GM21390 (cell line): ENCODE measurements around the gene SYMPK.
"Not testable (repeated sequence)": the region's sequence is repeated elsewhere in the genome, so short reads cannot be mapped to it uniquely, and the experiment has no call there.

ENCODE experiments used
- ATAC-seq: cut with Tn5 transposase; IDR thresholded peaks from one replicate; pipeline ENCODE4 v1.9.1; 2021; ENCODE audit not compliant: unreplicated experiment

SYMPK gene

DNA sequence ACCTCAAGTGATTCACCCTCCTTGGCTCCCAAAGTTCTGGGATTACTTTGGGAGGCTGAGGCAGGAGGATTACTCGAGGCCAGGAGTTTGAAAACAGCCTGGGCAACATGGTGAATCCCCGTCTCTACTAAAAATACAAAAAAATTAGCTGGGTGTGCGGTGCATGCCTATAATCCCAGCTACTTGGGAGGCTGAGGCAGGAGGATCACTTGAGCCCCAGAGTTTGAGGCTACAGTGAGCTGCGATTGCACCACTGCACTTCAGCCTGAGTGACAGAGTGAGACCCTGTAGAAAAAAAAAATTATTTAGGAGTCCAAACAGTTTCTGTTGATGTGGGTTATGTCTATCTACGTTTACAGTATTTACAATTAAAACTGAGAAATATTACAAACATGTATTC, 7.9 kb upstream of the SYMPK start:
- no peak for ATAC-seq

DNA sequence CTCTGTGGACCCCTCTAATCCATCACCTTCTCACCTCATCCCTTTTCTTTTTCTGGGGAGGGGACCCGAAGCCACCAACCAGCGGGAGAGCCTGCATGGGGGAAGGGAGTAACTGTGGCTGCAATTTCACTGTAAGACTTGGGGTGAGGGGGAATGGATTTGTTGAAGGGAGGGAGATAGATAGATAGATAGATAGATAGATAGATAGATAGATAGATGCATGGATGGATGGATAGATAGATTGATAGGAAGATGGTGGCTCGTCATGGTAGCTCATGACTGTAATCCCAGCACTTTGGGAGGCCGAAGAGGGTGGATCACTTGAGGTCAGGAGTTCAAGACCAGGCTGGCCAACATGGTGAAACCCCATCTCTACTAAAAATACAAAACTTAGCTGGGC, 4.3 kb upstream of the SYMPK start:
- not testable (repeated sequence) for ATAC-seq

DNA sequence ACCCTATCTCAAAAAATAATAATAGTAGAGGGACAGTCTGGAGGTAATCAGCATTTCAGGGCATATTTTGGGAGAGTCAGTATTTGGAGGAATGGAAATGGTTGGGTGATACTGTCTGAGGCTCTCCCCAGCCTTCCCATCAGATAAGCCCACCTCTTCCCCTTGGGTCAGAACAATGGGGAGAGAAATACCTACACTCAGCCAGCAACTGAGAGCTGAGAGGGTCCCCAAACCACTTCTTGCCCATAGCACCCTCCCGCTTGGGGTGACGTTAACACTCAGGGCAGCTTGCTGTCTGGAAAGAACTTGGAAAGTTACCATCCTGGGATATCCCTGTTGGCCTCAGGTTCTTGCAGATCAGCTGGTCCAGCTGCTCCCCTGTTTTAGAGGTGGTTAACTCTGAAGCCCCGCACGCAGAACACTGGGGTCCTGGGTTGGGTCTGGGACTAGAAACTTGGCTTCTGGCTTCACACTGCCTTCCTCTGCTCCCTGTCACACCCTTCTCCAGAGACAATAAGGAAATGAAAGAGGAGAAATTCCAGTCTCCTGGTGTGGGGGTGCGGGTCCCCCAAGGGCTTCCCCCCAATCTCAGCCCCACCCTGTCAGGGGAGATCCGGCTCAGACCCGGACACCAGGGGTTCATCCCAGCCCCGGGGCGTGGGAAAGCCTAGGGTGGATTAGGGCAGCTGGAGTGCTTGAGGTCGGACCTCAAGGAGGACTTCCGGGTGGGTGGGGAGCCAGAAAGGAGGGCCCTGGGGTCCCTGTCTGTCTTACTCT, 3.6 kb upstream of the SYMPK start:
- no peak for ATAC-seq

DNA sequence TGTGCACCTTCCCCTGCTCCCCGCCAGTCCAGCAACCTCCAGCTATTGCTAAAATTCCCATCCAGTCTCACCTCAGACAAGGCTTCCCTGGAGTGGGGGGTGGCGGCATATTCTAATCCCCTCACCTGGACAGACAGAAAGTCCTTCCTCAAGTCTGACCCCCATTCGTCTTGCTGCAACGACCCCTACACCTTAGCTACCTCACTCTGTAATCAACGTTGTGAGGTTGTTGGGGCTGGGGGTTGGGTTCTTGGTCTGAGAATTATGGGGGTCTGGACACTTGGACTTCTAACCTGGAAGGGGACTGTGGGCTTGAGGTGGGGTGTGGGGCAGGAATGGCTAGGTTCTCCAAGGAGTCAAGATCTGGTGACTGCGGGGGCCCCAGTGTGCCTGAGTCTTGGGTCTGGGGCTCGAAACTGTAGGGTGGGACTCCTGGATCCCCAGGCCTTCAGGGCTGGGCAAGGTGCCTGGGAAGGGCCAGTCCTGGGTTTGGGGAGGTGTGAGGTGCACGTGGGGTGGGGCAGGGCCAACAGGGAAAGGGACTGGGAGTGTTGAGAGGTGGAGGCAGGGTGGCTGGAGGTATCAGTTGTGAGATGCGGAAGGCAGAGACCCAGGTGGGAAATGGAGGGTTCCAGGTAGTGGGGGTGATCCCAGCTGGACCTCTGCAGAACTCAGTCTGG, 2.5 kb upstream of the SYMPK start:
- ATAC-seq = no peak

DNA sequence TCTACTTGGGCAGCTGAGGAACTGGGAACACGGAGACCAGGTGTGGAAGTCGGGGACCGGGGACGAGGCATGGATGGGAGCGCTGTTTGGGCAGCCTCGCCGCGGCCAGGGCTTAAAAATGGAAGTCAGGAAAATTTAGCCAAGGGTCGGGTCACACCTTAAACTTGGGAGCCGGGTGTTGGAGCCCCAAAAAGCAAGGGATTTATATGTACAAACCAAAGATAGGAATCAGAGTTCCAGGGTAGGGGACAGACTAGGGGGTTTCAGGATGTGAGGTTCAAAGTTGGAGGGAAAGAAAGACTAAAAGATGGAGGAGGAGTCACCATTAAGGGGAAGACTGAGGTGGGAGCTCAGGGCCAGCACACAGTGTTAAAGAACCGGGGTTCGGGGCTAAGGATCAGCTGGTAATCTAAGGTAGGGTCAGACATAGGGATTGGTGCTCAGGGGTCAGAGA, 1.7 kb upstream of the SYMPK start:
- no peak for ATAC-seq

DNA sequence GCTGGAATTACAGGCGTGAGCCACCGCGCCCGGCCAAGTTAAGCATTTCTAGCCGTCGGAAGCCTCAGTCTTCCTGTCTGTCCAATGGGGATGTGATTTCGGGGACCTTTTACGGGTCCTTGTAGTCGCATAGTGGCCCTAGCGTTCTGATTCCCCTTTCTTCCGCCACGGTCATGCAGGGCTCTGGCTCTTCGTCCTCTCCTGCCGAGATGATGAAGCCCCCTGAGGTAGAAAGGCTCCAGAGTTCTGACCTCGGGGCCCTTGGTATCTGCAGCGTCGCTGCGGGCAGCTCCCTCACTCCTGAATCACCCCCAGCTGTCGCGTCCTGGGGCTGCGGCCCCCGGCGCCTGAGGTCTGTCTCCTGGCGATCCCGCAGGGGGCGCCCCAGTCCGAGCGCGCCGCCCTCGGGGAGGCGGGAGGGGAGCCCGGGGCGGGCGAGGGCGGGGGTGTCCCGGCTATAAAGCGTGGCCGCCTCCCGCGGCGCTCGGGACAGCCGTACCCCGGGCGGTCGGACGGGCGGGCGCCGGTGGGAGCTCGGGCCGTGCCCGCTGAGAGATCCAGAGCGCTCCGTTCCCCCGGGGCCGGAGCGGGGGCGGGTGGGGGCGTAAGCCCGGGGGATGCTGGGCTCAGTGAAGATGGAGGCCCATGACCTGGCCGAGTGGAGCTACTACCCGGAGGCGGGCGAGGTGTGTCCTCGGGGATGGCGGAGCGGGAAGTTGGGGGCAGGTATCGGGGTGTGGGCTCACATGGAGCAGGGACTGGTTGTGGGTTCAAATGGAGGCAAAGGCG, 1.1 kb upstream of the SYMPK start, which contains the start of gene FOXA3:
Gene FOXA3 (plus strand): TSS at position 487 of the 789 bp plus-strand sequence. CDS start 131 bp downstream, at position 618.
- ATAC-seq = no peak

DNA sequence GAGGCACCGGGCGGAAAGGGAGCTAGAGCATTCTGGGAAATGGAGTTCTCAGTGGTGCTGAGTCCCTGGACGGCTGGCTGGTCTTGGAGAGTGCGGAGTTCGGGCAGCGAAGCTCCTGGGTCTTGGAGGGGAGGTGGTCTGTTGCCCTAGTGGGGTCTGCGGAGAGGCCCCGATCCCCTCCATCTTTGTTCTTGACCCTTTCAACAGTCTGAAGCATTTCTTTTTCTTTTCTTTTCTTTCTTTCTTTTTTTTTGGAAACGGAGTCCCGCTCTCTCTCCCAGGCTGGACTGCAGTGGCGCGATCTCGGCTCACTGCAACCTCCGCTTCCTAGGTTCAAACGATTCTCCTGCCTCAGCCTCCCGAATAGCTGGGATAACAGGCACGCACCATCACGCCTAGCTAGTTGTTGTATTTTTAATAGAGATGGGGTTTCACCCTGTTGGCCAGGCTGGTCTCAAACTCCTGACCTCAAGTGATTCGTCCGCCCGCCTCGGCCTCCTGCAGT, 440 bp upstream of the SYMPK start:
- ATAC-seq = no peak

DNA sequence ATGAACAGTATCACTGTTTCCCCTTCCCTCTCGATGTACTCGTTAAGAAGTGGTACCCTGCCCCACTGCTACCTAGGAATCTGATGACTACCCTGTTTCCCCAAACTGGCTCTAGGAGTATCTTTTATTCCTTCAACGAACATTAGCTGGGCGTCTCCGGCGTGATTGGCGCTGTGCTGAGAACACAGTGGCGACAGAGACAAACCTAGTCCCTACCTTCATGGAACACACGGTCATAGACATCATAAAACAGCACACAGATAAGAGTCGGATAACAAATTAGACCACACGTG, 730 bp downstream of the SYMPK start:
- ATAC-seq = no peak

DNA sequence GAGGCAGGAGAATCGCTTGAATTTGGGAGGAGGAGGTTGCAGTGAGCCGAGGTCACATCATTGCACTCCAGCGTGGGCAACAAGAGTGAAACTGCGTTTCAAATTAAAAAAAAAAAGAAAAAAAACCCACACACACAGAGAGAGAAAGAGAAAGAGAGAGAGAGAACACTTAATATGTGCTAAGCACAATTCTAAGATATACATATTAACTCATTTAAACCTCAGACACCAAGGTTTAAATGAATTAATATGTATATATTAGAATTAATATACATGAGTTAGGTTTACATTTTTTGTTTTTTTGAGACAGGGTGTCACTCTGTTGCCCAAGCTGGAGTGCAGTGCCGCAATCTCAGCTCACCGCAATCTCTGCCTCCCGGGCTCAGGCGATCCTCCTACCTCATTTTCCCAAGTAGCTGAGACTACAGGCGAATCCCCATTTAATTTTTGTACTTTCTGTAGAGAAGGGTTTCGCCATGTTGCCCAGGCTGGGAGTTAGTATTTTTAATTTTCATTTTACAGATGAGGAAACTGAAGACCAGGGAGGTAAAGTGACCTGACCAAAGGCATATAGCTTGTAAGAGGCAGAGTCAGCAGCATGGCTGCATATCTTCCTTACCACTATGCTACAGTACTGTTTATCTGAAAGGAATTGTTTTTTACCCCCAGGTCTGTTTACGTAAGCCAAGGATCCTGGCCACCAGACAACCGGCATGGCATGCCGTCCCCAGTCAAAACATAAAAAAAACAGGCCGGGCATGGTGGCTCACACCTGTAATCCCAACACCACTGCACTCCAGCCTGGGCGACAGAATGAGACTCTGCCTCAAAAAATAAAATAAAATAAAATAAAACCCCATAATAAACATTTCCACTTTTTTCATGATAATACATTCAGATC, 2.3 kb downstream of the SYMPK start:
- ATAC-seq = no peak

DNA sequence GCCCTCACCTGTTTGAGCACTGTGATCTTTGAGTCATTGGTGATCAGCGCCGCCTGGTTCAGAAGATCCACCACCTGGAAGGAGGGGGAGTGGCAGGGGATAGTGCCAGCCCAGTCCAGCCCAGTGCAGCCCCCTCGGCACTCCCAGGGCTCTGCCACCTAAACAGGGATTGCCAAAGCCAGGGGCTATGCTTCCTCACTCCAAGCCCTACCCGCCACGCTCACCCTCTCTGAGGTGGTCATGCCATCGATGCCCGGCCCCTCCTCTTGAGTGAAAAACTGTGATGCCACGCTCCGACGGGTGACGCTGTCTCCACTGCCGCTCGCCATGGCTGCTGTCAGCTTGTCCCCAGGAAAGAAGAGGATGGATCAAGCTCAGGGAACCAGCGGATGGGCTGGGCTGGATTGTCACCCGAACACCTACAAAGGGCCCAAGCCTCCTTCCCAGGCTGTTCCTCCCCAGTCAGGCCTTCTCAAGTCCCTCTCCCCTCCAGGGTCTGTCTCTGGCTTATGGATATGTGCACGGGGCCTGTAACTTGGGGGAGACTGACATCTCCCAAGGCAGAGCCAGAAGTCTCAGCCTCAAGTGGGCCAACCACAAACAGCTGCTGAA, 8.7 kb downstream of the SYMPK start:
- ATAC-seq = no peak

DNA sequence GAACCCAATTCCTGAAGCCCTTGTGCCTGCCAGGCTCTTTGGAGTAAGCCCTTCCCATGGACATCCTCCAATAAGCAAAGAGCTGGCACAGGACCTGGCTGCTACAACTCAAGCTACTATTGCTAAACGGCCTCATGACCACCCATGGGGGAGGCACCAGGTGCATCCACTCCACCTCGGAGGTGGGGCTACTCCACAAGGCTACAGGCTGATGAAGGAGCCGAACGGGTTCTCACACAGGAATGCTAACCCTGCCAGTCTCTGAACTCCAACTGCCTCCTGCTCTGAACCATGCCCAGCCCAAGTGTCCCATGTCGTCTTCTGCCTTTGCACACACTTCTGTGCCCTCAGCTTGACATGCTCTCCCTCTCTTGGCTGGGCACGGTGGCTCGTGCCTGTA, 10.0 kb downstream of the SYMPK start:
- ATAC-seq = no peak

DNA sequence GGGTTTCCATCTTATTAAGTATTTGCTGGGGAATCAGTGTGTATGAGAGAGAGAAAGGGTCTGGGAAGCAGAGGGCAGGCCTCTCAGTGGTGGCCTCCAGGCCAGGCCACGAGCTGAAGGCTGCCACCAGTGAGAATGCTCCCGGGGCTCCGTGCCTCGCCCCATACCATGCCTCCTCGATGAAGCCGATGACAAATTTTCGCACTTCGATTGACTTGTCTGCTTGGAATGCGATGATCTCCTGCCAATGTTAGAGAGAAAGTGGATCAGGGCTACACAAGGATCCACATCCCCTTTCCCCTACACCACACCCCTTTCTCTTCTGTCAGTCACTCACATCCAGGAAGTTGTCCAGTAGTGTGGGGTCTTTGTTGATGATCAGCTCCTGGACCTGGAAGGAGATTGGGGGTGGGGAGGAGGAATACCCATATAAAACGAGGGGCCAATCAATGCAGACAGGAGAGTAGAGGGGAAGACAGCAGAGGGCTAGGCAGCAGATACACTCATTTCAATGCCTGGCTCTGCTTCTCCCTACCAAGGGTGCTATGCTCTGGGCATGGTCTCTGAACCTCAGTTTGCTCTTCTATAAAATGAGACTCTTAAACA, 10.7 kb downstream of the SYMPK start:
- ATAC-seq = no peak

DNA sequence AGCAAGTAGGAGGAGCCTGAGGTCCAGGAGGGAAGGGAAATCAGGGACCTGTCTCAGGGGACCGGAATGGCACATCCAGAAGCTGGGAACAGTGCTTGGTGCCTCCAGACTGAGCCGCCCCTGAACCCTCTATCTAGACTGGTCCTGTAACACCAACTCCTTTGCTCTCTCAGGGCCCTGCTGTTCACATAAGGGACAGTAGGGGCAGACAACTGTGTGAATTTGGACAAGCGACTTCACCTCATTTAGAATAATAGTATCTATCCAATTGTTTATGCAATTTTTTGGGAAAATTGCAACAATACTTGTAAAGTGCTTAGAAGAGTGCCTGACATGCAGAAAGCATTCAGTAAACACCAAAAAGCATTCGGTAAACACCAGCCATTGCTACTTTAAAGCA, 14.0 kb downstream of the SYMPK start:
- no peak for ATAC-seq

DNA sequence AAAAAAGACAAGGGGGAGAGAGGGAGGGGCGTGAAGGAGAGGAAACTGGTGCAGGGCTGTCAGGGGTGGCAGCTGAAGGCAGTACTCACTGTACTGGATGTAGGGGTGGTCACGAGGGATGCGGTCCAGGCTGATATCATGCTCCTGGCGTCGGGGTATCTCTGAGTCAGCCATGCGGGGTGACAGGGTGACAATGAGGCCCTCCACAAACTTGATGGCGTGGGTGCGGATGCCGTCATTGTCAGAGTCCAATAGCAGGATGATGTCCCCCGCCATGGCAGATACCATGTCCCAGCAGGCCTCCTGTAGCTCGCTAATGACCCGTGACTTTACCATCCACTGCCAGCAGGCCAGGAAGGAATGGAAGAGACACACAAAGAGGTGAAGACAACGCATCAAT, 15.3 kb downstream of the SYMPK start:
- no peak for ATAC-seq

DNA sequence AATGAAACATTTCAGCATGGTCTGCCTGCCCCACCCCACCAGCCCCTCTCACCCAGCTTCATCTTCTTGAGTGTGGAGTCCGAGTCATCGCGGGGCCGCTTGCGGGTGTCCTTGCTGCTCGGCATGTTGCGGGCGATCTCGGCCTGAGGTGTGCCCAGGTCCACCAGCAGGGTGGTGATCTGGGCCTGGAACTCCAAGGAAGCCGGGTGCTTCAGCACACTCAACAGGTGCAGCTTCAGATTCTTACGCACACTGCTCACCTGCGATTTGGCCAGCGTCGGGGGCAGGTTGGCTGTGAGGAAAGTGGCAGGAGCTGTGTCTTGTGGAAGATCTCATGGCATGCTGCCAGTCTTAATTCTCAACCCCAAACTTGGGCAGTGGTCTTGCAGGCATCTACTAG, 20.7 kb downstream of the SYMPK start:
- ATAC-seq = no peak

DNA sequence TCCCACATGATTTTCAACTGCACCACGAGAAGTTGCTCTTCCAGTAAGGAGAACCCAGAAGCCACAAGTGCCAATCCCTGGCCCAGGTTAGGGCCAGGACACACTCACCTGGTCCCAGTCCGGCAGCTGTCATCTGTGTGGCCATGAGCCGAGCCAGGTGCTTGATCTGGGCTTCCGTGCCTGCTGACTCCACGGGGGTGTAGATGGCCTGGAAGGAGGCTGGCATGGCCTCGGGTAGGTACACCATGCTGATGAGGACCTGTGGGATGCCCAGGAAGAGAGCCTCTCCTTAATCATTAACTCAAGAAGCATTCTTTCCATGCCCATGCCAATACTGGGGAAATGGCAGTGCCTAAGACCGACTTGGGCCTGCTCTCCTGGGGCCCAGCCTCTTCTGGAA, 28.0 kb downstream of the SYMPK start:
- ATAC-seq = no peak

DNA sequence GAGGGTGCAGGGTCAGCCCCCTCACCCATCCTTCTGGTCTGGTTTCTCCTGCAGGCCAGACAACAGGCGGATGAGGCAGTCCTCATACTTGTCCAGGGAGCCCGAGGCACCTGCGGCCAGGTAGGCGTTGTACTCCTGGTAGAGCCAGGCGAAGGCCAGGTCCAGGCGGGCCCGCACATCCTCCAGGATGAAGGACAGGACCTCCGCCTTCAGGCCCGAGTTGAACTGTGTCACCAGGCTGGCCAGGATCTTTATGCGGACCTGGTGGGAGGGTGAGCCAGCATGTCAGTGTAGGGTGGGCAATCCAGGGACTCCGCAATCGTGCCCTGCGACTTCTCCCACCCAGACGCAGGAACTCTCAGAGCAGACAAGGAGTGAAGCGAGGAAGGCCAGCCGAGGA, 34.0 kb downstream of the SYMPK start:
- ATAC-seq = no peak

DNA sequence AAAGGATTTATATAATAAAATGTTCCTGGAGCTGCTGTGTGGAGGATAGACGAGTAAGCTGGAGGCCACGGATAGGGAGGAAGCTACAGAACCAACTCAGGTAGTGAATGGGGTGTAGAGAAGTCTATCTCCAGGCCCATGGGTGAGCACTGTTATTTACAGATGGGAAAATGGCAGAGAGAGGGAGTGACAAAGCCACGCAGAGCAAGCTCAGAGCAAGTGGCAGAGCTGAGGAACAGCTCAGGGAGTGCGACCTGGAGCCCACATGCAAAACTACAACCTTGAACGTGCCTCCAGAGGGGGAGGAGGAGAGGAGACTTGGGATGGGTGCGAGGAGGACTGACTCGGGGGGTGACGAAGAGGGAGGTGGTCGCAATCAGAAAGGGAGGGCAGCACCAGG, 34.4 kb downstream of the SYMPK start:
- no peak for ATAC-seq

DNA sequence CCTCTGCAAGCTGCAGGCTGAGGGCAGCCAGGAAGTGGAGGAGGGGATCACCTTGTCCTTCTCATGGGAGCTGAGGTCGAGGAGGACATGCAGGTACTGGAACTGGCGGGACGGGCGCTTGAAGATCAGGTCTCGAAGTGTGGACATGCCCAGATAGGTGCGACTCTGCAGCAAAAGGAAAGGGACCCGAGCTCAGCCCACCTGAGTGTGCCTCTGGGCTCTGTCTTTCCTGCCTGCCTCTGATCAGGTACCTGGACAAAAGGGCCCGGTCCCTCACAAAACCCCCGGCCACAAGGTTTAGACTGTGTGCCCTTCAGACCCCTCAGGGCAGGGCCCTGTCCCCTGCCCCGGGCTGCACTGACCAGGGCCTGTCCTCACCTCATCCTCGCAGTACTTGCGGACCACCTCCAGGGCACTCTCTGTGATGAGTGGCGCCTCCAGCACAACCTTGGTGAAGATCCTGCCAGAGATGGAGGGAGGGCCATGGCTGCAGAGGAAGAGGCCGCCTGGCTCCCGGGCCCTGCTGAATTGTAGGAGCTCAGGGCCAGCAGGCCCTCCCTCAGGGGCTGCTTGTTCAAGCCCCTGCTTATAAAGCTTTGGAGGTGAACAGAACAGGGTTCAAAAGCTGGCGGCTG, 35.4 kb downstream of the SYMPK start:
- ATAC-seq = no peak
